ENCODE measurements around the gene MMP26. TPM values are rescaled to one million over a fixed set of nuclear protein-coding genes. Genes with fewer than 3 reads are reported as not detected.

Gene MMP26
- not detected for total RNA-seq

DNA sequence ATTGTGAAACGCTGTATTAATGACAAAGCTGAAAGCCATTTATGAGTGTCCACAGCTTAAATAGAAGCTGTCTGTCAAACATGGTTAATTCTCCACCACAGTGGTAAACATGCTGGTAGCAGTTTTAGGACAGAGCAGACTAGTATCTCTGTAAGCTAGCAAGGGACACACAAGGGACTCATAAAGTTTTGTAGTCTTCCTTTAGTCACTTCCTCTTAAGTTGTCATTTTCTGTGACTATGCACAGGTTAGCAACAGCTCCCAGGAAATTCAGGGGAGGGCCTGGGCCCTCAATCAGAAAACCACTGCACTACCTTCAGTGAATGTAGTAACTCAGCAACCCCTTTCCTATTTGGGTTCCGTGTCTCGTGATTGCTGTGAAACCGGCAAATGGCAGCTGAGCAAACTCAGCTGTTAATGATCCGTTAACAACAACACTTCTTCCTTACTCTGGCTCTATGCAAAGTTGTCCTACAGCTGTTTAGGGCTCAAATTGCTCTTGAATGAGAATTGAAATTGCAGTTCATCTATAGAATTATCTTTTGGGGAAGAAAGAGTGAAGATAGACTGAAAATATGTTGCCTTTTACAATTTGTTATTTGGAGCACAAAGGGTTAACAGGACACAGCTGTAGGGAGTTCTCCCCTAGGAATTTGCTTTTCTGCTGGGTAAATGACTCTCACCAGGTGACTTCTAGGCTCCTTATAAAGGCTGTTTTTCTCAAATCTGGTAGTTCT is at the start of gene MMP26:
Gene MMP26 (plus strand): TSS at position 731 of the 736 bp plus-strand sequence.
- no peak for DNase-seq (ENCODE audit: low spot score)

DNA sequence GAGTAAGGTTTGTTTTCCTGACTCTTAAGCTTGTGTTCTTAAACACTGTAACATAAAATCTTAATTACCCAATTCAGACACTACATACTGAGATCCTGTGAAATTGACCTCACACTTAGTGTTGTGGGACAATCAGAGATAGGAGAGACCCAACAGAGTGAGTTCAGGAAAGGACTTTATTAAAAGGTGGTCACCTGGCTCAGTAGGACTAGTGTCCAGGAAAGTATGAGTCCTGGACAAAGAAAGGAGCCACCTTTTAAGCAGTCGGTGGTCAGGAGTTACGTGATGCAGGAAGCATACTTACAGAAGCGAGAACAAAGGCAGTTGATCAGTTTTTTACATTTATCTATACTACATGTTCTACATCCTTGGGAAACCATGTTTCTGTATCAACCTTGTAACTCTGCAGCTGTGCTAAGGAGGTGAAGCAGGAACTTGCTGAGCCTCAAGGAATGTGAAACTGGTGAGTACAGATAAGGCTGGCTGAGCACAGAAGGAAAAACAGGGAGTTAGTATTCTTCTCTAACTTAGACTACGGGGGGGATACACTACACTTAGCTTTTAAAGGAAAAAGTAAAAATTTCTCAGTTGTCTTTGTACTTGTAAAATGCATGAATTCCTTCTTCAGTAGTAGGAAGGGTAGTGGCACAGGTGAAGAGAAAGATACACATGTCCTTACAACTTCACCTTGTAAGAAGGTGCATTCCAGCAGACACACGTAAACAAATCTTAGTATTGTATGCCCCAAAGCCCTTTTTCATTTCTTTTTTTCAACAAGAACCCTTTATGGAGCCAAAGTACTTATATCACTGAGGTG is 45.7 kb upstream of the MMP26 start:
- DNase-seq (ENCODE audit: low spot score): no peak

DNA sequence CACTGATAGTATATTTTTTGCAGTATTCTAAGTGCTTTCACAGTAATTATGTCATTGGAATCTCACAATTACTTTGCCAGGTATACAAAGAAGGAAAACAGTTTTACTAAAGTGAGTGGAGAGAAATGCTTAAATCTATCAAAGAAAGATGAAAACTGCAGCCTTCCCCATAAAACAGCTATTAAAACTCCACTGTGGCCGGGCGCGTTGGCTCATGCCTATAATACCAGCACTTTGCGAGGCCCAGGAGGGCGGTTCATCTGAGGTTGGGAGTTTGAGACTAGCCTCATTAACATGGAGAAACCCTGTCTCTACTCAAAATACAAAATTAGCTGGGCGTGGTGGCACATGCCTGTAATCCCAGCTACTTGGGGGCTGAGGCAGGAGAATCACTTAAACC is 41.7 kb upstream of the MMP26 start:
- no peak for DNase-seq (ENCODE audit: low spot score)

- no peak for DNase-seq (ENCODE audit: low spot score)
Measured at GRCh38 chr11:4664183-4664582, 40.4 kb upstream of the MMP26 start.

DNA sequence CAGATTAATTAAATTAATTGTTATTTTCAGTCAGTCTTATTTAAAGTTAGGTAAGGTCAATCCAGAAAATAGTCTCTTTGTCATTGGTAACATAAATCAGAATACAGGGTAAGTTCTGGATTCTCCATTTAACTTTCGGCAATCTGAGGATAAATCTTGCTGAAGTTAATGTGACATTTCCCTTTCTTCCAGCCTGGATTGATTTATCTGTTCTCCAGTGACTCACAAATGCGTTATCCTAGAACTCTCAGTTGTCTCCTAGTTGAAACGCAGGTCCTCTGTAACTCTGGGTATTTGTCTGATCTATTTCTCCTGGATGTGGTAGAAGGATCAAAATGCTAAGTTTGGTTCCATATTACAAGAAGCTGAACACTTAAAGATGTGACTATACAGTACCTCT is 39.8 kb upstream of the MMP26 start:
- DNase-seq (ENCODE audit: low spot score): no peak

GRCh38 chr11:4665424-4665823 is 39.2 kb upstream of the MMP26 start:
- no peak for DNase-seq (ENCODE audit: low spot score)

DNA sequence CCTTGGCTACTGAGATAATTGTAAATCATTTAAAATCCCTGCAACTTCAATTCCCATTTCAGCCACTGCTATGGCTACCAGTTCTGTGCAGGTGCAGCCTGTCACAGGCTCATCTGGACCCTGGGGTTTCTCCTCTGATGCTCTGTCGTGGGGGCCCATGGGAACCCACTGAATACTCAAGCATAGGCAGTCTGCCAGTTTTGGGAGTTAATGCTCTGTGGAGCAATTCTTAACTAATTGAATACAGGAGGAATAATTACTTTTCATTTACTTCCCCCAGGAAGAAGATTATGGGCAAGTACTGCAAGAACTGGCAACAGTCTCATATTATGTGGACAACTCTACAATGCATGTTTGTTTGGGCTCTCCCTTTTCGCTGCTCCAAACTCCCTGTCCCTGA is 32.8 kb upstream of the MMP26 start:
- DNase-seq (ENCODE audit: low spot score): no peak

GRCh38 chr11:4672470-4672869 is 32.1 kb upstream of the MMP26 start:
- DNase-seq (ENCODE audit: low spot score): no peak

- no peak for DNase-seq (ENCODE audit: low spot score)
Measured at GRCh38 chr11:4673781-4674180, 30.8 kb upstream of the MMP26 start.

DNA sequence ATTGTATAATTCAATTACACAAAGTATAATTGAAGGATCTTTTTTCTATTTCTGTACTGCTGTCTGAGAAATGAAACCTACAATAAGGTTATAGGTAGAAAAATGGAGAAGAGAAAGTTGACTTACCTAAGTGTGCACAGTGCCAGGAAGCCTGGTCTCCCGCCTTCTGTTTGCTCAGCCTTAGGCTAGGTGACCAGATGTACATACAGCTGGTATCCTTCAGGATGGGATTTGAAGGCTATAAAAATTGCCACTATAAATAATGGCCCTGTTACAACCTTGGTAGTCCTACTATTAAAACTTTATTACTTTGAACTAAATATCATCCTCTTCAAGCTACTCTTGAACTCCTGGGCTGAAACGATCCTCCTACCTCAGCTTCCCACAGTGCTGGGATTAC is 26.6 kb upstream of the MMP26 start:
- DNase-seq (ENCODE audit: low spot score): no peak

DNA sequence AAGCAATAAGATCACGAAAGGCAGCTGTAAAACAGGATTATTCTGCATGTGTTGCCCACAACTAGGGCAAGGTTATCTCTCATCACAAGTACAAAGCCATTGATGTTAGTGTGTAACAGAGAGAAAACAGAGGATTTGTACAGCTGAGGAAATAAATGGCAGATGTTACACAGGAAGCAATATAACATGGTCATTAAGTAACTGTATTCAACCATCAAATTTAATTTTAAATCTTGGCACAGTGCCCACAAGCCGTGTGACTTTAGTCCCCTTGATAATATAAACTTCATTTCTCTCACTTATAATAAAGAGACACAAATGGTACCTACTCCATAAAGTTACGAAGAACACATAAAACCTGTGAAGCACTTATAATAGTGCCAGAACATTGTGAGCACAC is 24.2 kb upstream of the MMP26 start:
- DNase-seq (ENCODE audit: low spot score): no peak

DNA sequence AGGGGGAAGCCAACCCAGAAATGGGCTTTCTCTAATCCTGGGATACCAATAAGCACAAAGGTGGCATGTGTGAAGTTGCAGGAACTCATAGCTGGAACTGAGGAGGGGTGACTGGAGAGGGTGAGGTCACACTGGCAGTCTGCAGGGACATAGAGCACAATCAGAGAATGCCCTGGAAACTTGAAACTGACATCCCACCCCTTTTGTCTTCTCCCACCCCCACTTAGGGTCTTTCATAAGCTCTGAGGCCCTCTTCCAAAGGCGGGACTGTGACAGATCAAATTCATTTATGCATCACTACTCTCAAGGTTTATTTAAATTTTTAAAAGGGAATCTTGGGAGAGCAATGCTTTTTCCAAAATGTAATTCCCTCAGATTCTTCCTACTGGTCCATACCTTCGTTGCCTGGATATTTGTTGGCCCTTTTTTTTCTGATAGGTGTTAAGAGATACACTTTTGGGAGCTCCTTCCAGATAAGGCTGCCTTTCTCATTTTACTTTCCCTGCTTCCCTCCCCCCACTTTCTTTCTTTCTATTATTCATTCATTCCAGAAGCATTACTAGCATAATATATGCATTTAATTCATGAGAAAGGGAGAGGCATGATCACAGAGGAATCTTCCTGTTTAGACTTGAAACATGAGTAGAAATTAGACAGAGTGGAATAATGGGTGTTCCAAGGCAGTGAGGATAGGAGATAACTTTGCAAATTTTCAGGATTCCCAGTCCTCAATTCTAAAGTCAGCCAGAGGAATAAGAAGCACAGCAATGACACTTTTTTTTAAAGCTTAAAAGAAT is 21.8 kb upstream of the MMP26 start:
- DNase-seq (ENCODE audit: low spot score): no peak

DNA sequence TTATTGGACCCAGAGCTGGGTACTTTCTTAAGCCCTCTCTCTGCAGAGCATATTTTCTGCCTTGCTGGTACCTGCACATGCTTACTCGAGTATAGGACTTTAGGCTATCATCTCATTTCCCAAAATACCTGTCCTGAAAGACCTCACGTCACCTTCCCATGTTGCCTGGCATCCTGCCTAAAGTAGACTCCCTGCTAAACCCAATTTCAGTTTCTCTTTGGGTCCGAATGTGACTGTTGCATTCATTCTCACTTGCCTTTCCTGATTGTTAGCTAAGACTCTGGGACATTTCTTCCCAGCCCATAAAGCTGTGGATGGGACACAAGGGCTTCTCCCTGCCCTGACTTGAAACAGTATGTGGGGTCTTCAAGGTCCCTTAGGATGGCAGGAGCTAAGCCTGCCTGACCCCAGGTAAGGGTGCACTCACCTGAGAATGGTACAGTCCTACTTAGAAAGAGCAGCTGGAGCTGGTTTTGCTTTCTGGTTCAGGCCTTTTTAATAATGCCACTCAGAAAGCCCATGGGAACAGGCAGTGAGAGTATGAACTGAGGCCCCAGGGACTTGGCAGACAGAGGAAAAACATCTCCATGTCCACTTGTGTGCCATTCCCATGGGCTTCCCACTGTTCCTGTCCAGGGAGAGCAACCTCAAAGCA is 19.8 kb upstream of the MMP26 start:
- no peak for DNase-seq (ENCODE audit: low spot score)

- no peak for DNase-seq (ENCODE audit: low spot score)
Measured at GRCh38 chr11:4695442-4695841, 9.1 kb upstream of the MMP26 start.

DNA sequence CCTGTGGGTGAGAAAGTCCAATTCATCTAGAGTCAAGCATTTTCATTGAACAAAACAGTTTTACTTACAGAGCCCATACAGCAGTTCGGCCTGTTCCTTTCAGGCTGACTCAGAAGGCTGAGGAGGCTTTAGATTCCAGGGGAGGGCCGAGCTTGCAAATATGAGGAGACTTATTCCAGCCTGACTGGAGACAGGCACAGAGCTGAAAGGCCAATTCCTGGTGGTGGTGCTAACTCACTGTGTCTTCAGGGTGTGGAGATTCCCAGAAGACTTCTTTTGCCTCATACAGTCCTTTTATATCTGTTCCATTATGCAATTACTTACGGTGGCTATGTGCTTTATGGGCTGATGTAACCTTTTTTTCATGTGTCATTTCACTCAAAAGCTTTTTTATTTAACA is 7.0 kb upstream of the MMP26 start, which contains the start of gene OR51E2:
Gene OR51E2 (minus strand): TSS at position 269 of the 400 bp plus-strand sequence. CDS start 15,142 bp downstream, outside the sequence.
- DNase-seq (ENCODE audit: low spot score): no peak

- DNase-seq (ENCODE audit: low spot score): no peak
Measured at GRCh38 chr11:4699697-4700435, 4.7 kb upstream of the MMP26 start.

- no peak for DNase-seq (ENCODE audit: low spot score)
Measured at GRCh38 chr11:4700436-4700820, 4.2 kb upstream of the MMP26 start.

DNA sequence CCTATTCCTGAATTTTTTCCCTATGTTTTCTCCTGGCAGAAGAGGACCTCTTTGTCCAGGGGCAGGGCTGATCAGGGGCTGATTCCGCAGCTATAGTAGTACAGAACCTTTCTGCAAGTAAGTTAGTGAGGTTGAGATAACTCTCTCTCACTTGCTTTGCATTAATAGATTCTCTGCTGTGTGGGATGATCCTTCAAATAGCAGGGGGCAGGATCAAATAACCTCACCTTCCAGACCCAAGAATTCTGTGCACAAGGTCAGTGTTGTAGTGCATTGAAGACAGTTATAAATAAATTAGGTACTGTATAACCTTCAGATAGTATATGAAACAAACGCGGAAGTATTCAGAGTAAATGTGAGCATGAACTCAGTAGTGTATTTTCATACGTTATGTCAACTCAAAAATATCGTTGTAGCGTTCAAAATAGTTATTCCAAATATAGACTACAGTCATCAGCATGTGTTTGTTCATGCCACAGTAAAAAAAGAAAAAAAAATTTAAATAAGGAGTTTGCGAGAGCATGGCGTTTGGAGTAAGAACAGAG is 278 bp downstream of the MMP26 start:
- no peak for DNase-seq (ENCODE audit: low spot score)

DNA sequence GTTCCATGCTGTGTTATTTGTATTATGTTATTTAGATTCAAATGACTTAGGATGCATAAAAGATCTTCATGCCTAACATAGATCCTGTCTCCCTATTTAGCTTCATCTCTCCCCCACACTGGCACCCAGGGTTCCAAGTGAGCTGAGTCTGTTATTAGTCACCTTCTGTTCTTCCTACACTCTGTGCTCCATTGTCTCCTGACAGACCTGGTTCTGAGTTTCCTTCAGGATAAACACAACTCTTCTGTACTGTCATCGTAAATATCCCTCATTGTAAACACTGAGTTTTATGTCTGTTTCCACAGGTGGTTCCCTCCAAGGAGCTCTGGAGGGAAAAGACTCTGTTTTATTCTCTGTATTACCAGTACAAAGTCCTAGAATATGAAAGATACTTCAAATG is 8.7 kb downstream of the MMP26 start:
- no peak for DNase-seq (ENCODE audit: low spot score)

- no peak for DNase-seq (ENCODE audit: low spot score)
Measured at GRCh38 chr11:4714300-4714699, 9.7 kb downstream of the MMP26 start.
